ENCODE data around the gene PRSS38.
"Not testable (repeated sequence)": the region's sequence is repeated elsewhere in the genome, so short reads cannot be mapped to it uniquely, and the experiment has no call there.

Gene PRSS38

DNA sequence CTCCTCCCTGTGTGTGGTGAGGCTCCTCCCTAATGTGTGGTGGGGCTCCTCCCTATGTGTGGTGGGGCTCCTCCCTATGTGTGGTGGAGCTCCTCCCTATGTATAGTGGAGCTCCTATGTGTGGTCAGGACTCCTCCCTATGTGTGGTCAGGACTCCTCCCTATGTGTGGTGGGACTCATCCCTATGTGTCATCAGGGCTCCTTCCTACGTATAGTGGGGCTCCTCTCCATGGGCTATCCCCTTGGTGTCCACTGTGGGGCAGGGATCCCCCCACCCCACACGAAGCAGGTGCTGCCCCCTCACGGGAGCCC is 29.6 kb downstream of the PRSS38 start:
- no peak for DNase-seq (ENCODE audit: low spot score)

DNA sequence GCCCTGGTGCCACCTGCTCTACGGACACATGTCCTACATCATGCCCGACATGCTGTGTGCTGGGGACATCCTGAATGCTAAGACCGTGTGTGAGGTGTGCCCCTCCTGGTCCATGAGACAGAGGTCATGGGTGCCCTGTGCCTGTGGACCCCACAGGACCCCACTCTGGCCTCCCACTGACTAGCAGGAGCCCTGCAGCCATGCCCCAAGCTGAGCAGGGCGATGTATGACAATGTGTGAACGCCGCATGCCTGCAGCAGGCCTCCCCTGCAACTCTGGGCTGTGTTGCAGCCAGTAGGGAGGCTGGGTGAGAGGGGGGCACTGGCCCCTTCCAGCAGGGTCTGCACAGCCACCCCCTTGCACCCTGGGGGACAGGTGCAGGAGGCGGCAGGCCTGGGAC is 30.0 kb downstream of the PRSS38 start:
- DNase-seq (ENCODE audit: low spot score), result no peak

DNA sequence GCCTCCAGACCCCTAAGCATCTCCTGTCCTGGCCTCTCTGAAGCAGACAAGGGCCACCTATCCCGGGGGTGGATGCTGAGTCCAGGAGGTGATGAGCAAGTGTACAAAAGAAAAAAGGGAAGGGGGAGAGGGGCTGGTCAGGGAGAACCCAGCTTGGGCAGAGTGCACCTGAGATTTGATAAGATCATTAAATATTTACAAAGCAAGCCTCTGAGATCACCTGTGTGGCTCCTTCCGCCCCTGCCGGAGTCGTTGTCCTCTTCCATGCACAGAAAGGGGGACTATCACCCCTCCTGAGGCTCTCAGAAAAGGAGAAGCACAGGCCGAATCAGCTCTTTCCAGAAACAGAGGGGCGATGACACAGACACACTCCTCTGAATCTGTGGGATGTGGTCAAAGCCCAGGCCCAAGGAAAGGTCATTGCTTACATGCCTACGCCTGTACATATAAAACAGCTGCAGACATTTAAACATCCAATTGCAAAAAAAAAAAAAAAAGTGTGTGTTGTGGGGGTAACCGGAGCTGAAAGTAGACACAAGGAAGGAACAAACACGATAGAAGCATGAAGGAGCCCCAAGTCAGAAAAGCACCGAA is 30.9 kb downstream of the PRSS38 start:
- DNase-seq (ENCODE audit: low spot score), result no peak

DNA sequence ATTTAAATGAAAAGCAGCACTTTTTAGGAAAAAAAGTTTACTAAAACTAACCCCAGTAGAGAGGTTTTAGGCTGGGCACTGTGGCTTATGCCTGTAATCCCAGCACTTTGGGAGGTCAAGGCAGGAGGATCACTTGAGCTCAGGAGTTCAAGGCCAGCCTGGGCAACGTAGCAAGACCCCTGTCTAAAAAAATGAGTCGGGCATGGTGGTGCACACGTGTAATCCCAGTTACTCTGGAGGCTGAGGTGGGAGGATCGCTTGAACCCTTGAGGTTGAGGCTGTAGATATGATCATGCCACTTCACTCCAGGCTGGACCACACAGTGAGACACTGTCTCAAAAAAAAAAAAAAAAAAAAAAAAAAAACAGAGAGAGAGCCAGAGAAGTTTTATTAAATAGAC is 31.6 kb downstream of the PRSS38 start:
- not testable (repeated sequence) for DNase-seq (ENCODE audit: low spot score)

DNA sequence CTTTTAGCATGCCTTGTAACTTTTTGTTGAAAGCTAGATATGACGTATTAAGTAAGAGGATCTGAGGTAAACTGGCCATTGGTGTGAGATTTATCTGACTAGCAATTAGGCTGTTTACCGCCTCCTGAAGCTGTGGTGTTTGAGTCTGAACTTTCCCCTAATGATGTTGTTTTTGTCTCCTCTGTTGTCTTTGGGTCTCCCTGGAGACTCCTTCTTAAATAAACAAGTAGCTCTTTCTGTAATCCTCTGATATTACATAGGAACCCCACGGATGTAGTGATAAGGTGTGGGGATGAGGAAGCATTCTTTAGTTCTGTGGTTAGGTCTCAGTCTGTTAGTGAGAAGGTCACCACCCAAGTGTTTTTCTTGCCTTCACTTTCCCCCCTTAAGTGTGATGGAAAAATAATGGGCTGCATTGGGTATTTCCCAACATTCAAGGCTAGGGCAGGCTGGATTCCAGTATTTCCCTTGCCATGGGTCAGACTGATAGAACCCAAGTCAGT is 33.0 kb downstream of the PRSS38 start:
- no peak for DNase-seq (ENCODE audit: low spot score)

DNA sequence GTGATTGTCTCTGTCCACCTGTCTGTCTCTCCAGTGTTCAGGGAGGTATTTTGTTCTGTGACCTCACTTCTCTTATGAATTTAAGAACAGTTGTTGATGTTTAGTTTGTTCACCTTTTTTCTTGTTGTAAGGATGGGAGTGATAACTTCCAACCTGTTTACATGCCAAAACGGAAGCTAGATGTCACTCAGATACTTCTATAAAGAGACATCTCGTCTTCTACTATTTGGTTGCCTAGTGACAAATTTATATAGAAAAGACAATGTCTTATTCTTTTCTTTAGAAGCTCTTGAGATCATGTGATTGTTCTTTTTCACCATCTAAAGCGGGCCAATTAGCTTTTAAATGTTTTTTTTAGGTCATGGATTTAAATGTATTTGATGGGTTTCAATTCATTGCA is 33.8 kb downstream of the PRSS38 start:
- no peak for DNase-seq (ENCODE audit: low spot score)

DNA sequence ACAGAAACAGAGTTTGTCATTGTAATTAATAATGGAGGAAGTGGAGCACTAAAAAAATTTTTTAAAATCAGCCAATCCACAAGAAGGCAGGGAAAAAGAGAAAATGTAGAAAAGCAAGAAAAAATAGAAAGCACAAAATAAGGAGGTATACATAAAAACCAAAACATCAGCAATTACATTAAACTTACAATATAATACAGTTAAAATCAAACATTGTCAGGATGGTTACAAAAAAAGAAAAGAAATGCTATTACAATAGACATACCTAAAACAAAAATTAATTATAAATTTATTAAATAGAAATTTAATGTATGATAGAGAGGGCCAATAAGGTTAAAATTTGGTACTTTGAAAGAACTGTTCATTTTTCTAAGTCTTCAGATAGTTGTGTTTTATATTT is 38.7 kb downstream of the PRSS38 start:
- no peak for DNase-seq (ENCODE audit: low spot score)

DNA sequence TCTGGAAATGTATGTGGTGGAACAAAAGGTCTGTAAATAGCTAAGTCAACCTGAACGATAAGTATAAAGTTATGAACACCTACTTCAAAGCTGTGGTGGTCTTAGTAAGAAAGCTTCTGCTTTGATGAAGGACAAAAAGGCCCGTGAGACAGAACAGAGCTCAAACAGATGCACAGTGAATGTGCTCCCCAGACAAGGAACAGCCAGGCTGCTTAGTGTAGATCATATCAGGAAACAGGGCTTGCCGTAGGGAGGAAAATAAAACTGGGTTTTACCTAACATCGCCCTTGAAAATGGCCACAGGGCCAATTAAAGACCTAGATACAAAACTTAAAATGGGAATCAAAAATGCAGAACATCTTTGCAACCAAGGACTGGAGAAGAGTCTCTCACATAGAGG is 40.2 kb downstream of the PRSS38 start:
- DNase-seq (ENCODE audit: low spot score), result no peak

DNA sequence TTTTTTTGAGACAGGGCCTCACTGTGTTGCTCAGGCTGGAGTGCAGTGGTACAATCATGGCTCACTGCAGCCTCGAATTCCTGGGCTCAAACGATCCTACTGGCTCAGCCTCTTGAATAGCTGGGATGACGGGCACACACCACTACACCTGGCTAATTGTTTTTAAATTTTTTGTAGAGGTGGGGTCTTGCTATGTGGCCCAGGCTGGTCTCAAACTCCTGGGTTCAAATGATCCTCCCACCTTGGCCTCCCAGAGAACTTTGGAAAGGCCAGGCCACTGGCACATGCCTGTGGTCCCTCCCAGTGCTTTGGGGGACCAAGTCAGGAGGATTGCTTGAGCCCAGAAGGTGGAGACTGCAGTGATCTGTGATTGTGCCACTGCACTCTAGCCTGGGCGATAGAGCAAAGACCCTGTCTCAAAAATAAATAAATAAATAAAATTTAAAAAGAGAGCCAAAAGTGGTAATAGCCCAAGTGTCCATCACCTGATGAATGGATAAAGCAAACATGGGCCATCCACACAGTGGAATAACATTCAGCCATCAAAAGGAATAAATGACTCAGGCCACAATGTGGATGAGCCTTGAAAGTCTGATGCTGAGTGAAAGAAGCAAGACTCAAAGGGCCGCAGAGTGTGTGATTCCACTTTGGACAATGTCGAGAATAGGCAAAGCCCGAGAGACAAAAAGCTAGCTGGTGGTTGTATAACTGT is 40.8 kb downstream of the PRSS38 start:
- no peak for DNase-seq (ENCODE audit: low spot score)

DNA sequence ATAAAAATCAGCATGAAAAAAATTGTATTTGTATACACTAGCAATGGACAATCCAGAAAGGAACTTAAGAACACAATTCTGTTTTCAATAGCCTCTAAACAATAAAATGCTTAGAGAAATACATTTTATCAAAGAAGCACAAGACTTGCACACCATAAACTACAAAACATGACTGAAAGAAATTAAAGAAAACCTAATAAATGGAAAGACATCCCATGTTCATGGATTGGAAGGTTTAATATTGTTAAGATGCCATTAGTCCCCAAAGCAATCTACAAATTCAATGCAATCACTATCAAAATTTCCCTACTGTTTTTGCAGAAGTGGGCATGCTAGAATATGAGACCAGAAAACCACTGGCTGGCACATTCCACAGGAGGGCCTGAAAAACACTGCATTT is 49.4 kb downstream of the PRSS38 start:
- DNase-seq (ENCODE audit: low spot score), result no peak

DNA sequence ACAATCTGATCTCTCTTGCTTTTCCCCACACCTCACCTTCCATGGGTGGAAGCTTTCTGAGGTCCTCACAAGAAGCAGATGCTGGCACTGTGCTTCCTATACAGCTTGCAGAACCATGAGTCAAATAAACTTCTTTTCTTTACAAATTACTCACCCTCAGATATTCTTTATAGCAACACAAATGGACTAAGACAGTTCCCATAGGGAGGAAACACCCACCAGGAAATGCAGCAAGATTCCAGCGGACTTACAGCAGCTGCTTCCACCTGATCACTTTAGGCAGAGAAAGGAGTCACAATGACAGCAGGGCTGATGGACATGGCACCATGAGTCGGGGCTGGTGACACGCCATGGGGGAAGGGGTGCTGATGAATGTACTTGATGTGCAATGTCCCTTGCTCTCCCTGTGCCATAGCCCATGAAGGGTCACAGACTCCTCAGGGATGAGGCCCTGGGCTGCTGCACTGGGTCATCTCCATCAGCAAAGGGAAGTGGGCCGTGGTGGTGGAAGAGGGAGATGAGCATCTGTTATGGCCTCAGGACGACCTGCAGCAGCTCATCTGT is 53.9 kb downstream of the PRSS38 start:
- no peak for DNase-seq (ENCODE audit: low spot score)

DNA sequence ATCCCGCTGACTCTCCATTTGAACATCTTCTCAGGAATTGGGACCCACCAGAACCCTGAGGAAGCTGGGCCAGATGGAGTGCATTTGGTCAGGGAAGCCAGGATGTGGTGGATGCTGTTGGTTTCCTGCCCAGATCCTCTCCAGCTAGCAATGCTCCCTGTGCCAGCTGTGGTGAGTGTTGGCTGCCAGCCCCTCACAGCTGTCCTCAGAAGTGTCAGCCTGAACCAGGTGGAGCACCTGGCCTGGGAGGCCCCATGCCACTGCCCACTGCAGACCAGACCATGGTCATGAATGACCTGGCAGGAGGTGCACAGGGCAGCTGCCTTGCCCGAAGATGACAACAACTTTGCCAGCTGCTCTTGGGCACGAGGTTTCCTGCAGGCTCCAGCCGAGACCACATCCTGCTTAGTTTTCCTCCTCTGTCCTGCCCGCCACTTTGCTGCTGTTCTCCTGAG is 54.4 kb downstream of the PRSS38 start:
- DNase-seq (ENCODE audit: low spot score), result no peak

DNA sequence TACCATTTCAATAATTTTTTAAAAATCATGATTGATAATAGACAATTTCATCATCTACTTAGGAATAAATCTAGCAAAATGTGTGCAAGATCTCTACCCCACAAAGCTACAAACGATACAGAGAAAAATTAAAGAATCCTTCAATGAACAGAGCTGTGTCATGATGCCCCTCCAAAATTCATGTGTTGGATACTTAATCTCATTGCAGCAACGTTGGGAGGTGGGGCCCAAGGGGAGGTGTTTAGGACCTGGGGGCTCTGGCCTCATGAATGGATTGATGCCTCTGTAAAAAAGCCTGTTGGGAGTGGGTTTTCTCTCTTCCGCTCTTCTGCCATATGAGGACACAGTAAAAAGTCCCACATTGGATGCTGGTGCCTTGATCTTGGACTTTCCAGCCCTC is 54.9 kb downstream of the PRSS38 start:
- no peak for DNase-seq (ENCODE audit: low spot score)

DNA sequence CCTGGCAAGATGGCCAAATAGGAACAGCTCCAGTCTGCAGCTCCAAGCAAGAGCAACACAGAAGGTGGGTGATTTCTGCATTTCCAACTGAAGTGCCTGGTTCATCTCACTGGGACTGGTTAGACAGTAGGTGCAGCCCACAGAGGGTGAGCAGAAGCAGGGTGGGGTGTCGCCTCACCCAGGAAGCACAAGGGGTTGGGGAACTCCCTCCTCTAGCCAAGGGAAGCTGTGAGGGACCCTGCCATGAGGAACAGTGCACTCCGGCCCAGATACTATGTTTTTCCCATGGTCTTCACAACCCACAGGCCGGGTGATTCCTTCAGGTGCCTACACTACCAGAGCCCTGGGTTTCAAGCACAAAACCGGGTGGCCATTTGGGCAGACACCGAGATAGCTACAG is 56.4 kb downstream of the PRSS38 start:
- not testable (repeated sequence) for DNase-seq (ENCODE audit: low spot score)

DNA sequence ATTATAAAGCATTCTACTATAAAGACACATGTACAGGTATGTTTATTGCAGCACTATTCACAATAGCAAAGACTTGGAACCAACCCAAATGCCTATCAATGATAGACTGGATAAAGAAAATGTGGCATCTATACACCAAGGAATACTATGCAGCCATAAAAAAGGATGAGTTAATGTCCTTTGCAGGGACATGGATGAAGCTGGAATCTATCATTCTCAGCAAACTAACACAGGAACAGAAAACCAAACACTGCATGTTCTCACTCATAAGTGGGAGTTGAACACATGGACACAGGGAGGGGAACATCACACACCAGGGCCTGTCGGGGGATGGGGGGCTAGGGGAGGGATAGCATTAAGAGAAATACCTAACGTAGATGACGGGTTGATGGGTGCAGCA is 62.3 kb downstream of the PRSS38 start:
- not testable (repeated sequence) for DNase-seq (ENCODE audit: low spot score)

DNA sequence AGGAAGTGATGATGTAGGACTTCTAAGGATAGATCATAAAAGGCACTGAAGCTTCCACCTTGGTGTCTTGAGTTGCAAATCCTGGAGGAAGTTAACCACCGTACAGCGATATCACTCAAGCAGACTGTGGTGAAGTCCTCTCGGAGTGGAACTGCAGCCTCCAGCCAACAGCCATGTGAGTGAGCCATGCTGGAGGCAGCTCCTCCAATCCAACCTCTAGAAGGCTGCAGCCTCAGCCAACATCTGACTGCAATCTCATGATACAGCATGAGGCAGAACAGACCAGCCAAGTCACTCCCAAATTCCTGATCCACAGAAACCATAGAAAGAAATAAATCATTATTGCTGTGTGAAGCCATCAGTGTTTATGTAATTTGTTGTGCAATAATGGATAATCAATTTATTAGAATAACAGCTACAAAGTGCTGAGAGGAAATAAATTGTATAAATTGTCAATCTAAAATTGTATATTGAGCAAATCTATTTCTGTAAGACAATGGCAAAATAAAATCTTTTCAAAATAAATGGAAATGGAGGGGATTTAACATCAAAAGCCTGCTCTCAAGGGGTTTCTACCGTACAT is 65.0 kb downstream of the PRSS38 start:
- no peak for DNase-seq (ENCODE audit: low spot score)

DNA sequence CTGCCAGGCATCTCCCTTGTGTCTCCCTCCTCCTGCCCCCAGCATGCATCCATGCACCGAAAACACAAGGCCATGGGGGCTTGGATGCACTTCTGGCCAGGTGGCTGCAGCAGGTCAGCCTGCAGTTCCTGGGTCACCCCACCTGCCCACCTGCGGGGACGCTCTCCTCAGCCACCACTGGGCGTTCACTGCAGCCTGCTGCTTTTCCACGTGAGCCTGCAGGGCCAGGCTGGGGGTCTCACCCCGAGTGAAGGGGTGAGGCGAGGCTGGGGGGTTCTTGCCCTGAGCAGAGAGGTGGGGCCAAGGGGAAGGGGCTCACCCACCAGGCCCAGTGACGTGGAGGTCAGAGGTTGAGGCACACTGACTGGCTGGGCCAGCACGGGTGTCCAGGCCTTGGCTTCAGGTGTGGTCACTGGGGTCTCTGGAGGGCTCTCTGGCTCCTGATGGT is 67.6 kb downstream of the PRSS38 start:
- no peak for DNase-seq (ENCODE audit: low spot score)

DNA sequence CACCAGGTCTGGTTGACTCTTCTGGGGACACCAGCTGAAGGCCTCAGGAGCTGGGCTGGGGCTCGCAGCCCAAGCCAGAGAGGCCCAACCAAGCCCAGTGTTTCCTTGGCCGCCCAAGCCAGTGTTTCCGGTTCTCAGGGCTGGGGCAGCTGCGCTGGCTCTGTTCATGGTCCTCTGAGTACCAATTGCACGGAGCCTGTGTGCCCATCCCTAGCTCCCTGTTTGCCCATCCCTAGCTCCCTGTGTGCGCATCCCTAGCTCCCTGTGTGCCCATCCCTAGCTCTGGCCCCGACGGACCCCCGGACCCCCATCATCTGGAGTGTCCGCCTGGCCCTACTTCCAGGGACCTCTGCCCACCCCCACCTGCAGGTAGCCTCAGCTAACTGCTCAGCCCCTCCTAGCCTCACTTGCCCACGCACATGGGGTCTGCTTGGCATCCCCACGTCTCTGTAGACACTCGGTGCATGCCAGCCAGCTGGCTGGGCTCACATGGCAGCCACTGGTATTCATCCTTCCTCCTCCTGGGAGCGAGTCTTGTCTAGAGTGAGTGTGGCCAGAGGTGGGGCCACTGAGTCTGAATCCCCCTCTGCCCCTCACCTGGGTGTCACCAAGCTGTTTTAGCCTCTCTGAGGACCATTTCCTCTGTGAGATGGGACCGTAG is 68.3 kb downstream of the PRSS38 start:
- no peak for DNase-seq (ENCODE audit: low spot score)

DNA sequence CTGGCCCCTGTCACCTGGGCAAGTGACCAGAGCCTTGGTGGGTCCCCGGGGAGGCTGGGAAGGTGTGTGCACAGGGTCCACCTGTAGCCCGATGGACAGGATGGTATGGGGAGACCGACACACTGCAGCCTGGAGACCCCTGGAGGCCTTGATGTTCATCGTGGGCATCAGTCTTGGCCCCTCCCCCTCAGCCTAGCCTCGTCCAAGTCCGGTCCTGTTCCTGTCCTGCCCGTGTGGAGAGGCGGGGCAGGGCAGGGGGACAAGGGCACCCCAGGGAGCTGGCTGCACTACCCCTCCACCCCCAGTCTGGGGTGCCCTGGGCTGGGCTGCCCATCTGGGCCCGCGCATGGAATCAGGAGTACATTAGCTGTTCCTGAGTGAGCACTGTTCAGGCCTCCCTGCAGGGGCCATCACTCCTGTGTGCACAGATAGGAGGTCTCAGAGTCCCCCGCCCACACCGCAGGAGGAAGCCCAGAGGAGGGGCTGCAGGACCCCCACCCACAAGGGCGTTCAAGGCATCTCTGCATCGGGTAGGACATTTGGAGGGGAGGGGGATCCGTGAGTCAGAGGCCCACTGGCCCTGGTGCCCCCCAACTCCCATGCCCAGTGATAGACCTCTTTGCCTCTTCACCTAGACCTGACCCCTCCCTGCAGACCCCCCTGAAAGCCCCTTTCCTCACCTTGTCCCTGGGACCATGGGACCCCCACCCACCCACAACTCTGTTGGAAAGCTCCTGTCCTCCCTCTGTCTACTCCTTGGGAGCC is 69.1 kb downstream of the PRSS38 start:
- no peak for DNase-seq (ENCODE audit: low spot score)

DNA sequence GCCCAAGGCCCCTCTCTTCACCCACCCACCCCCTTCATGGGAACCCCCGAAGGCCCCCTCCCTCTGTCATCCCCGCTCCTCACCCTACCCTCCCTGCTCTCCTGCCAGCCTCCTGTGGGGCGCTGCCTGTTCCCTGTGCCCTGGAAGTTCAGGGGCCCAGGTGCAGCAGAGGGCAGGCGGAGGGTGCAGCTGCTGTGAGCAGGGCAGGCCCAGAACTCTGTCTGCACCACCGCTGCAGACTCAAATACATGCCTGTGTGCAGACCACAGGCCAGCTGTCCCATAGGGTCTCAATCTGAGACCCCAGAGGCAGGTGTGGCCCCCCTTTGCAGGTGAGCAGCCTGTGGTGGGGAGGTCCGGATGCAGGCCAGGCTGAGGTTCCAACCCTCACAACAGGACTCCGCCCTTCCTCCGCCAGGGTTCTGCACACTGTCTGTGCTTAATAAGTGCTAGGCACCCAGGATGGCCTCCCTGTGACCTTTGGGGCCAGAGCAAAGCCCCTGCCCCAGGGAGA is 69.7 kb downstream of the PRSS38 start:
- no peak for DNase-seq (ENCODE audit: low spot score)

DNA sequence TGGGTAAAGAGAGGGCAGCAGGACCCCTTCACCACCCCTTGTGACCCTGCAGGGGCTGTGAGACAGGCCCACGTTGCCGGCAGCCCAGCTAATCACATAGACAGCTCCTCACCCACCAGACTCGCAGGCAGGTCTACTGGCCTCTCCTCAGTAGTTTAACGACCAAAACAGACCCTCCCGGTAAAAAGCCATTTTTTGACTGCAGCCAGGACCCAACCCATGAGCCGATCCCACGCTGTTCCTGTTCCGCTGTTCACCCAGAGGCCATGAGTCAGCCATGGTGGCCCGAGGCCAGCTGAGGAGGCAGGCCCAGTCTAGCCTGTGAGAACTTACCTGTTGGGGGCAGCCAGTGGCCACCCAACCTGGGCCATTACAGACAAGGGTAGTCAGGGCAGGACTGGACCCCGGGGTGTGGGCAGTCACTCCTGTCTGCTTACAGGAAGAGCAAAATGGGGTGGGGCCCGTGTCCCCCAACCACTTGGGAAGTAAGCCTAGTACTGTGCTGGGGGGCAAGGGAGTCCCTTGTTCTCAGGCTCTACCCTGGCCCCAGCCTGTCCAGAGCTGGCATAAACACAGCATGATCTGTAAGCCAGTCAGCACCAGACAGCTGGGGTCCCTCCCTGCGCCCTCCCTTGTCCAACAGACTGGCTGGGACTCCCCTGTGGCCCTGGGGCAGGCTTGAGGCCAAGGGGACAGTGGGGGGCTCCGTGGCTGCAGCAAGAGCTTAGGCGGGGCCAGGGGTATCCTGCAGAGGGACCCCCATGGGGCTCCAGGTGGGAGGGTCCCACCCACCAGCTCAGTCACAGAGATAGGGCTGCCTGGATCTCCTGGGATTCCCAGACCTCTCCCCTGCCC is 70.4 kb downstream of the PRSS38 start:
- DNase-seq (ENCODE audit: low spot score), result peak; percentile 18
